ENCODE measurements around the gene PREX1.
"Not testable (repeated sequence)": the region's sequence is repeated elsewhere in the genome, so short reads cannot be mapped to it uniquely, and the experiment has no call there.

PREX1 gene

DNA sequence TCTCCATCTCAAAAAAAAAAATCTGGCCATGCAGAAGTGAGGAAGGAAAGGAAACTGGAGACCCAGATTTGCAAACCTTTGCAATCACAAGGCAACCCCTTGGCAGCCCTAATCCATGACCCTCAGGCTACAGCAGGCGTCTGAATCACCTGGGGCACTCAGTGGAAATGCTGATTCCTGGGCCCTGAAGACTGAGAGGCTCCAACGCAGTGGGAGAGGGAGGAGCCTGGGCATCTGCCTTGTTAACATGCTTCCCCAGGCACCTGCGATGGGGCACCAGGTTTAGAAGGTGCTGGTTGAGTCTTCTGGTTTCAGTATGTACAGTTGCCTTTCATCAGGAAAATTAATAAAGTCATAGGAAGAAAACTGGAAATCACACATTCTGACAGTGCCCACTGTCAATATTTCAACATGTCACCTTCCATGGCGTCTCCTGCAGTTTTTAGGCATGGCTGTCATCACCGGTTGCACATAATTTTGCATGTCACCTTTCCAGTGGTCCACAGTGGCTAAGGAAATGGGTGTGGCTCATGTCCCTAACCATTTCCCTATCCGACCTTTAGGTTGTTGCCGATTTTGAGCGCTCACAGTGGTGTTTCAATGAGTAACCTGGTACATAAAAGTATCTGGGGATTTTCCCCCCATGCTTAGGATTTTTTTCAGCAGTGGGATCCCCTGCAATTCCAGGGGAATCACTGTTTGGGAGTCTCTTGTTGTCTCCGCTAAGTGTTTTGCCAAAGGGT lies 56.9 kb downstream of the PREX1 start:
- no peak for DNase-seq

DNA sequence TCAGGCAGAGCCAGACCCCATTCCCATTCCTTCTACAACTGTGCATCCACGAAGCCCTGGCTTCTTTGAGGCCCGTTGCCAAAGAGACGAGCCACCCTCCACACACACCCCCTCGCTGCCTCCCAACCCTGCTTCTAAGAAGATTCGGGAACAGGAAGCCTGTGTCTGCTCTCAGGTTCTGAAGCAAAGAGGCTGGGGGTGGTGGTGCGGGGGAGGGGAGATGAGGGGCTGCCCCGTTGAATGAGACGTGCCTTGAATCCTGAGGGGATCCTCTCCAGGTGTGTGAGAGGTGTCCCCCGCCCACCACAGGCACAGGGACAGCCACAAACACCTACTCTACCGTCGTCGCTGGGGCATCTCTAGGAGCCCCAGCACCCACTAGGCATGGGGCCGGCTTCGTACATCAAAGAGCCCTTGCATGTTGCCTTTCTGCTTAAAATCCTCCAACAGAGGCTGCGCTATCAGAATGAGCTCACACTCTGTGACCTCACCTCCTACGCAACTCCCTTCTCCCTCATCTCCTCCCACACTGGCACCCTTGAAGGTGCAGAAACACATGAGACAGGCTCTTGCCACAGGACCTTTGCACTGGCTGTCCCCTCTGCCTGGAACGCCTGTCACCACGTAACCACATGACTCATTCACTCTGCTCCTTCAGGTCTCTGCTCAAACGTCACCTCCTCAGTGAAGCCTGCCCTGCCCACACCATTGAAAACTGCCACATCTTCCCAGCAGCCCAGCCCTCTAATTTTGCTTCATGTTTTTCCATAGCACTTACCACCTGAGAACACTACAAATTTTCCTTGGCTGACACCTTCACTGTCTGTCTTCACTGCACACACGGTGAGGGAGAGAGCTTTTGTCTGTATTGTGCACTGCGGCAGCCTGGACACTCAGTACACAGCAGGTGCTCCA lies 58.5 kb downstream of the PREX1 start:
- DNase-seq: no peak

DNA sequence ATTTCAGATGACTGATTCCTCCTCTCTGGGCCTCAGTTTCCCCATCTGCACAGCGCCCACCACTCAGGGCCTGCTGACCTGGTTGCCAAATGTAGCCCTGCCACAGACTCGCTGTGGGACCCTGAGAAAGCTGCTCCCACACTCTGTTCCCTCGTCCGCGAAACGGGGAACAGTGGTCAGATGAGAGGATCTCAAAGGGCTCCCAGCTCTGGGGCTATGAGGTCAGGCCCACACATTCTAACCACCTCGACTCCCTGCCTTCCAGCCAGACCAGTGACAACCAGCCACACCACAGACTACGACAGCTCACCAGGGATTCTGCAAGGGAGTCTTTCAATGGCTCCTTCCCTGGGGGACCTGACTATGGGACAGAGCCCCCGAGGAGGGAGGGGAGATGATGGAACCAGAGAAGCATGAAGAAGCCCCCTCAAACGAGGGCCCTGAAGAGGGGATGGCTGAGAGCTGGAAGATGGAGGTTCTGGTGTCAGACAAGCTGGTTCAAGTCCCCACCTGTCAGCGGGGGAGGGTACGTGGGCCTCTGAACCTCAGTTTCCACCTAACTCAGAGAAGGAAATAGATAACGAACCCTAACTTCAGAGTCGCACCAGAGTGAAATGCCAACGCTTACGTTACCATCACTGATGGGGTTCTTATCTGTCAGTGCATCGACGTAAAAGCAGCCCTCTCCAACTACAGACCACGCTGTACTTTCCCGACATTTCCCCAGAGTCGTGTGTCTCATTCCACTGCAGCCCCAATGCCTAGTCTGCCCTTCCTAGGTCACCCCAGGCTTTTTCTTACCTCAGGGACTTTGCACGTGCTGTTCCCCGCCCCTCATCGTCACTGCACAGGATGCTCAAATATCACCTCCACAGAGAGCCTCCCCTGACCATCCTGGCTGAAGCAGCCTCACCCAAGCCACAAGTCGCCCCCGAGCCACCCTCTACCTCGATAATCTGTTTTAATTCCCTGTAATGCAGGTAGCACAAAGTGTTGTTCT lies 60.5 kb downstream of the PREX1 start:
- no peak for DNase-seq

DNA sequence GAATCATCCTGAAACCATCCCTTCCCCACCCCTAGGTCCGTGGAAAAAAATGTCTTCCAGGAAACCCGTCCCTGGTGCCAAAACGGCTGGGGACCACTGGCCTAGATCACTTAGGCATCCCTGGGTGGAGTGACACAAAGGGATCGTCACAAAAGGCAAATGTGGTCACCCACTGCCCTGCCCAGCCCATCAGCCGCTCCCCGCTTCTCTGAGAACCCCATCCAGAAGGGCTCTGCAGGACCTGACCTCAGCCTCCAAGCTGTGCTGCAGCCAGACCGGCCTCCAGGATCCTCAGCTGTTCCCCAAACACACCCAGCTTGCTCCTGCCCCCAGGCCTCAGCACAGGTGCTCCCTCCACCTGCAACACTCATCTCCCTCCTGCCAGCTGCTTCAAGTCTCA lies 61.6 kb downstream of the PREX1 start:
- DNase-seq: no peak

DNA sequence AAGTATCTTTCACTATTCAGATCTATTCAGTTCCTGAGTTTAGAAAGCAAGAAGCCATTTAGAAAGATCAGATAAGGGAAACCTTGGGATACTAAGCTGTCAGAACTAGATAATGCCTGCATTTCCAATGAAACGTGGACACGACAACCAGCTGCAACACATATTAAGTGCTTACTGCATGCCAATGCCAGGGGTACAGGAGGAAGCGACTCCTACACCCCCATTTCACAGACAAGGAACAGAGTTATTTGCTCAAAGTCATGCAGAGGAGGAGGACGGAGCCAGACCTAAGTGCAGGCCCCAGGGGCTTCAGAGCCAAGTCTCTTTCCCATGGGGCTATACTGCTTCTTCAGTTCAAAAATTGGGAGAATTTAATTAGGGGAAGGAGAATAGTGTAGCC lies 62.4 kb downstream of the PREX1 start:
- no peak for DNase-seq

DNA sequence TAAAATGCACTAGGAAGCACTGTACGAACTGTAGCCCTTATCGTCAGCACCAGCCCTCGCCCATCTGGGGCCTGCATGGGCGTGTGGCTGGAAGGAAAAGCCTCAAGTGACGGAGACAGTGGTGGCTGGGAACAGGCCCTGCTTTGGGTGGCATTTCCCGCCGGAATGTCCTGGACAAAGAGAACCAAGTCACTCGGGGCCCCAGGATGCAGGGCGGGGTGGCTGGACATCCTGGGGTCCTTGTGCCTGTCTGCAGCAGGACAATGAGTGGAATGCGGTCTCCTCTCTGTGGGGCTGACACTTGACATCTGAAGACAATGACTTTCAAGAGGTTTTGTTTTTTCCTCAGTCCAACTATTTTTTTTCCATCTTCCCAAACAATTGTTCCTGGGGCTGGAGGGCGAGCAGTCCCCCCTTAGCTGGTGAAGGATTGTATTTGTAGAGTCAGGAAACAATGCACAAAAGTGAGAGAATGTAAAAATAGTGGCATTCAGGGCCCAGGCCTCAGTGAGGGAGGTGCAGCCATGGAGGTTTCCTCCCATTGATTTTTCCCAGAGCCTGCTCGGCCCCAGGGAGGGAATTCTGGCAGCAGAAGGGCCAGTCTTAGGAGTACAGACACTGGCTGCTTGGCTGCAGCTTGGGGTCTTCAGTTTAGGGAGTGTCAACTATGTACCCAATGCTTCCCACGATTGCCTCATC lies 64.4 kb downstream of the PREX1 start:
- DNase-seq: no peak

DNA sequence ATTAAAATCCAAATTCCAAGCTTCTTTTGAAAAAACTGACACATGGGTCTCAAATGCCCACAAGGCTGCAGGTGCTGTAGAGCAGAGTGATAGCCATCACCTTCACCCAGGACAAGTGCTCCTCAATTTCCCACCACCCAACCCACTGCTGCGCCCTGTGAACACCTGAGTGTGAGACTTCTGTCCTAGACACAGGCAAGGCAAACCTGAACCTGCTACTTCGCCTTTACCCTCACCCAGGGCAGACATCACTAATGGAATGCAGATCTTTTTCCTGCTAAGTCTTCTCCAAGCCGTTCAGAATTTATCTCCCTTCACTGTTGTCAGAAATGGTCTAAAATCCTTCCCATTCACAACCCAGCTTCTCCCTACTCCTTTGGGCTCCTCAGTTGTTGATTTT lies 65.9 kb downstream of the PREX1 start:
- no peak for DNase-seq

DNA sequence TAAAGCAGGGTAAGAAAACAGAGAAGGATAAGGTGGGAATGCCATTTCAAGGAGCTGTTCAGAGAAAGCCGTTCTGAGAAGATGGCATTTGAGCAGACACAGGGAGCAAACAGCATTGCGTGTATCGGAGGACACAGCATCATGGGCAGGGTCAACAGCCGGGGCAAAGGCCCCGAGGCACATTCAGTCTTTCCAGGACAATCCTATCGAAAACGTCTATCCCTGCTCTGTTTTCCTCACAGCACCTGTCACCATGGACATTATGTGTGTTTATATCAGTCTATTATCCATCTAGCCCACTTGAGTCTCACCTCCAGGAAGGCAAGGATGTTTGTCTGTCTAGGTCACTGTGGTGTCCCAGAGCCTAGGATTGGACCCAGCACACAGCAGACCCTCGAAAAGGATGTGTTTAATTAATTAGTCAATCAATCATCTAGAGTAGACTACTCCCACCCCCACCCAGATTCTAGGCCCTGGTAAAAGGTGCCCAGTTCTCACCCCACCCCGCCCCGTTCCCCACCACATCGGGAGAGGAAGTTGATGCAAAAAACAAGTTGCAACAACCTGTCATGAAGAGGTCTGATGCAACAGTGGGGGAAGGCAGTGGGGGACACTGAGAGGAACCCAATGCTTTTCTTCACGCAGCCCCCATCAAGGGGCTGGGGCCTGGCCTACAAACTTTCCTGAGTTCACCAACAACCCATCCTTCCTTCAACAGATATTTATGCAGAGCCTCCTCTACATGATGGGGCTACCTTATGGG lies 66.6 kb downstream of the PREX1 start:
- DNase-seq: no peak

DNA sequence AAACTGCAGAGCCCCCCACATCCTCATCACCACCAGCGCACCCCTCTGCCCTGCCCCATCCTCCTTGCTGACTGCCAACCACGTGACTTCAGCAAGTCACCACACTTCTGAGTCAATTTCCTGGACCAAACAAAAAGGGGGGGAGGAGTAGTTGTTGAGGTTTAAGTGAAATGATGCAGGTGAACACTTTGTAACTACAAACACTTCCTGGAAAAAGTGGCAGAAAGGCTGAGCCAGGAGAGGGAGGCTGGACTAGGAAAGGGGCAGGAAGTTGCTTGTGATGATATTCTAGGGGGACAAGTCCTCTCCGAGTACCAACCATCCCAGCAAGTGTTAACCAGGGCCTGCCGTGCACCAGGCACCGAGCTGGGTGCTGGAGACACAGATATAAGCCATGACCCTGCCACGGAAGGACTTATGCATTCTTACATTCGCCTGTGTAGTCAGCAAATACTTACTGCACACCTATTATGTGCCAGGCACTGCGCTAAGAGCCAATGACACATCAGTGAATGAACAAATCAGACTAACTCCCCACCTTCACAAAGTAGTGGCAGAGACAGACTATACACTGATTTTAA lies 67.3 kb downstream of the PREX1 start:
- no peak for DNase-seq

DNA sequence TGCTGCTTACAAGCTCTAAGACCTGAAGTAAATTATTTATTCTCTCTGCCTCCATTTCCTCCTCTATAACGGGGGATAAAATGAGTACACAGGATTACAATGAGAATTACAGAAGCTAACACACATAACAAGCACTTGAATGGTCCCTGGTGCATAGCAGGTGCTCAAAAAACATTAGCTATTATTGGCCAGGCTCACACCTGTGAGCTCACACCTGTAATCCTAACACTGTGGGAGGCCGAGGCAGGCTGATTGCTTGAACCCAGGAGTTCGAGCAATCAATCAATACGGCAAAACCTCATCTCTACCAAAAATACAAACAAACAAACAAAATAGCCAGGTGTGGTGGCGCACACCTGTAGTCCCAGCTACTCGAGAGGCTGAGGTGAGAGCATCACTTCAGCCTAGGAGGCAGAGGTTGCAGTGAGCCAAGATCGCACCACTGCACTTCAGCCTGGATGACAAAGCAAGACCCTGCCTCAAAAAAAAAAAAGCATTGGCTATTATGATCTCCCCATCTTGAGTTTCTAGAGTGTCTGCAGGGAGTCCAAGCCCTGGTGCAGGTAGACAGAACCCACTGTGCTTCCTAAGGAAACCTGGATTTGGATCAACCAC lies 68.1 kb downstream of the PREX1 start:
- peak; percentile 32 for DNase-seq

DNA sequence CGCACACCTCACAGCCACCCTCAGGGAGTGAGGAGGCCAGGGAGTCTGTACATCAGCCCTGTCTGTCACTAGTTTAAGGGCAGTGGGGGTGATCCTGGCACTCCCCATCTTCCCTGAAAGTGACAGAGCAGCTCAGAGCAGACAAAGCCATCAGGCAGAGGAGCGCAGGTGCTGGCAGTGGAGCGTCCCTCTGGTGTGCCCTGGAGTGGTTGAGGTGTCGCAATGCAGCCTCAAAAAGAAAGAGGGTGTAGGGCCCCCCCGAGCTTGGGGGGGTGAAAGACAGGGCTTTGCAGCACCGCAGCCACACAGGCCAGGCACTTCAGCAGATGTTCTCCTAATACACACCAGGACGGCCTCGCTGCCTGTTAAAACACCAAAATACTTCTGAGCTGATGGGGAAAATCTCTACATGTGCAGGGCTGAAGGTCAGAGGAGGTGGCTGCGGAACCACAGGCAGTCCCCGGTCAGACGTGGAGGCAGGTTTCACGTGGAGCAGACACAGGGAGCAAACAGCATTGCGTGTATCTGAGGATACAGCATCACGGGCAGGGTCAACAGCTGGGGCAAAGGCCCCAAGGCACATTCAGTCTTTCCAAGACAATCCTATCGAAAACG lies 69.5 kb downstream of the PREX1 start:
- peak; percentile 61 for DNase-seq

DNA sequence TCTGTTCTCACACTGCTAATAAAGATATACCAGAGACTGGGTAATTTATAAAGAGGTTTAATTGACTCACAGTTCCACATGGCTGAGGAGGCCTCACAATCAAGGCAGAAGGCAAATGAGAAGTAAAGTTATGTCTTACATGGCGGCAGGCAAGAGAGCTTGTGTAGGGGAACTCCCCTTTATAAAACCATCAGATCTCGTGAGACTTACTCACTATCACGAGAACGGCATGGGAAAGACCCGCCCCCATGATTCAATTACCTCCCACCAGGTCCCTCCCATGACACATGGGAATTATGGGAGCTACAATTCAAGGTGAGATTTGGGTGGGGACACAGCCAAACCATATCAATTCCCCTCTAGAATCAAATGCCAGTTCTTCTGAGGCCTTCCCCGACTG lies 71.0 kb downstream of the PREX1 start:
- not testable (repeated sequence) for DNase-seq

DNA sequence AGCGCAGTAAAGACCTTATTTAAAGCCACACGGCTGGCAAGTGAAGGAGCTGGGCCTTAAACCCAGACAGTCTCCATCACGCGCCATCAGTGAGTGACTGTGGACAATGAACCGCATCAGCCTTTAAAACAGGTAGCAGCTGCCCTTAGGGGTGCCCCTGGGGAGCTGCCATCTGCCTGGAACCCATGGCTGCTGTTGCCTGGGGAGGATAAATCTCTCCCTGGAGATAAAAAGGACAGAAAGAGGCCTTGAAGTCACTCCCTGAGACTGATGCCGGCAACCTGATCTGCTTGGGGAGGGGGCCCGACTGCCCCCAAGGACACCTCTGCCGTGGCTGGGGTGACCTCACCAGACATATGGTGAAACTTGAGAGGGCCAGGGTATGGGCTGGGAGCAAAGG lies 73.5 kb downstream of the PREX1 start:
- no peak for DNase-seq

DNA sequence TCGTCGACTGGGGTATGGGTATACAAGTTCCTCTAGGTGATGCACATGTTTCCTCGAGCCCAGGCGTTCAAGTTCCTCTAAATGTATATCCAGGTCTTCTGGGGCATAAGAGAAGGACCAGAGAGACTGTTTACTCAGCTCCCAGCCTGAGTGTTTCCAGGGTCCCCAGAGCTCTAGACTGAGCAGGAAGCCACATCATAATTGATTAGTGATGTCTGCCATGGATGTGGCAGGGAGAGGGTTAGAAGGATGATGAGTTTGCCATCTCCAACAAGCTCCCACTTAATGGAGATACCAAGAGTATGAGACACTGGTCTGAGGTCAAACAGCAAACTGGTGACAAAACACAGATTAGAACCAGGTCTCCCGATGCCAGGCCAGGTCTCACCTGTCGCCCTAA lies 74.8 kb downstream of the PREX1 start:
- DNase-seq: no peak

DNA sequence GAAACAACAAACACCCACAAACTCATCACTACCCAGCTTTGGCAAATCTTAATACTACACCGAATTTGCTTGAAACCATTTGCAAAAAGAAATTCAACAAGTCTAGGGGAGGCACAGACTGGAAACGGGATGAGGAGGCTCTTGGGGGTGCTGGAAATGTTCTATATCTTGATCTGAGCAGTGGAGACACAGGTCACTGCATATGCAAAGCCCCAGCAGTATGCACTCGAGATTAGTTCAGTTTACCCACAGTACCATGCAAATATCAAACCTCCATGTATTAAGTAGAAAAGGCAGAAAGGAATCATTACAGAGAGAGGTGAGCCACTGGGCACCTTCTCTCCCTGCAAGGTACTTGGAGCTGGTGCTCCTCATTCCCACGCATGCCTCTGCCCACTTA lies 75.9 kb downstream of the PREX1 start:
- DNase-seq: no peak

DNA sequence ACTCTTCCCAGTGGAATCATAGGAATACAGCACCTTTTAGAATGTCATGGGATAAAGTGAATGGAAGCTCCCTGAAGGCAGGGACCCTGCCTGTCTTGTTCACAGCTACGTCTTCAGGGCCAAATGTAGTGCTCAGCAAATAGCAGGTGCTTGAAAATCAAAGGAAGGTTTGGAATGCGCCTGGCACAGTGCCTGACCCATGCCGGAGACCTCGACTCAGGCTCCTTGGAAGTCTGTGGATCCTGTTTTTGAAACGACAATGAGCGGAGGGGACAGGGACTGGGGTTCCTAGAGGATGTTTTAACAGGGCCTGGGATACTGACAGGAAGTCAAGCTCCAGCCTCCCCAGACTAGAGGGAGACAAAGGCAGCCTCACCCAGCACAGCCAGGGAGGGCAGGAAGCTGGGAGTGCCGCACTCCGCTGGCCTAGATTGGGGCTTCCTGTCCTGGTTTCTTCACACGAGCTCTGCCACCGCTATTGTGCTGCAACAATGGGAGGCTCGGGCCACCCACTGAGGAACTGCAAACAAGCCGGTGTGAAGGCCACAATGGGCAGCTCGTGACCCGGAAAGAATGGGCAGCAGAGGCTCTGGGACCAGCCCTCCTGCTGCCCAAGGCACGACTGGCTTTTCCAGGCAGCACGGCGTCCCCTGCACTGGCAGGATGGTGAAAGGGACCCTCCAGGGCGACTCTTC lies 76.7 kb downstream of the PREX1 start:
- DNase-seq: no peak

DNA sequence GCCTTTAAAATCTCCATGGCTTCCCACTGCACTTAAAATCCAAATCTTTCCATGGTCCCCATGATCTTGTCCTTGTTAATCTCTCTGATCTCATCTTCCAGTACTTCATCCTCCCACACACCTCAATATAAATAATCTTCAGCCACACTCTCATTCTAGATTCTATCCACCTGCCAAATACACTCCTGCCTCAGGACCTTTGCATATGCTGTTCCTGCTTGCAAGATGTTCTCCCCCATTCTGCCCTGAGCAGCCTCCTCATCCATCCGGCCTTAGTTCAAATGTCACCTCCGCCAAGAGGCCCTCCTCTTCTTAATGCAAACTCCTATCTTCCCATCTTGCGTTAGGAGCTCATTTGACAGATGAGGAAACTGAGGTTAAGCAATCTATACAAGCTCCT lies 77.4 kb downstream of the PREX1 start:
- no peak for DNase-seq

DNA sequence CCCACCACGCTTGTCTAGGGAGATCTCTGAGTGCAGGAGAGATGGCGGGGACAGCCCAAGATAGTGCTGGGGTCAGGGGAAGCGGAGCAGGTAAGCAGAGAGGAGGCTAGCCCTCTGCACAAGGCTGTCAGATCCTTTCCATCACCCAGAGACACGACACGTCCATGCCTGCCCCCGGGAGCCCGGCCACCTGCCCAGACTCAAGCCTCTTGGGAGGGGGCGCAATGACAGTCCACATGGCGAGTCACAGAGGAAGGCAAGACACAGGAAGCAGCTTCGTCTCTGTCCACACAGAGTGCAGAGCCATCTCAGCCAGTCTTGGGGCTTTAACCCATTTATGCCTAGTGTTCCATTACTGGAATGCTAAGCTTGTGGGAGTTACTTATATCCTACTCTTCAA lies 78.4 kb downstream of the PREX1 start:
- no peak for DNase-seq

DNA sequence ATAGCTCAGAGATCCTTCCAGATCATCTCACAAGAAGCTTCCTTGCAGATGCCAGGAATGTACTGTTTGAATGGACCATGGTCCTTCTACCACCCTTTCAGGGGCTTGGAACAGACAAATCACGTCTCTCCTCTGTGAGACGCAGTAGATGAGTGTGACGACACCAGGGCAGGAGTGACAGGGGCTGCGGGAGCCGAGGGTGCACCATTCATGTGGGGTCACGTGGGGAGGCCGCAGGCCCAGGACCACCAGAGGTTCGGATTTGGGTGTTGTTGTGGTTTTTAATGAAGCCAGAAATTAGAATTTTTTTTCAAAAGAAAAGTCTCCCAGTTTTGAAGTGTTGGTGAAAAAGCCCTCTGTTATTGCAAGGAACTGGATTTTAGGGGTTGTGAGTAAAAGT lies 79.2 kb downstream of the PREX1 start:
- DNase-seq: no peak

Data from NCI-H510A (cell line).